ENCODE measurements around the gene TNIP1. TPM values are rescaled to one million over a fixed set of nuclear protein-coding genes. Genes with fewer than 3 reads are reported as not detected.

TNIP1 gene
- total RNA-seq, 4 donors from 2014 or later = 112 to 228 (median 188) TPM

DNA sequence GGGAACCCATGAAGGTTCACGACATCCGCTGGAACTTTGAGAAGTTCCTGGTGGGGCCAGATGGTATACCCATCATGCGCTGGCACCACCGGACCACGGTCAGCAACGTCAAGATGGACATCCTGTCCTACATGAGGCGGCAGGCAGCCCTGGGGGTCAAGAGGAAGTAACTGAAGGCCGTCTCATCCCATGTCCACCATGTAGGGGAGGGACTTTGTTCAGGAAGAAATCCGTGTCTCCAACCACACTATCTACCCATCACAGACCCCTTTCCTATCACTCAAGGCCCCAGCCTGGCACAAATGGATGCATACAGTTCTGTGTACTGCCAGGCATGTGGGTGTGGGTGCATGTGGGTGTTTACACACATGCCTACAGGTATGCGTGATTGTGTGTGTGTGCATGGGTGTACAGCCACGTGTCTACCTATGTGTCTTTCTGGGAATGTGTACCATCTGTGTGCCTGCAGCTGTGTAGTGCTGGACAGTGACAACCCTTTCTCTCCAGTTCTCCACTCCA lies 52.8 kb downstream of the TNIP1 start:
- ATAC-seq = no peak
- intact Hi-C loops (cut with DNase I; ENCODE audit: low total_unique reads) (loop anchor here (10.0 kb wide), 1 partner anchor 373 kb away; no protein-coding TSS in a partner anchor), in situ Hi-C loops (cut with MboI; ENCODE audit: low sequenced_read_pairs in 4 of 4) (no loop called here)
- no peaks in the 10 kb centered on the region for H3K27me3 ChIP-seq
- DNase-seq = peak in 1 of 2 donors; percentile 24
- H3K36me3 ChIP-seq = peaks cover 3 to 62% of the 10 kb centered on the region in 2 donors
- H3K4me1 ChIP-seq = peaks cover 67 to 71% of the 10 kb centered on the region in 2 donors
- TF ChIP-seq, protein P1, sequence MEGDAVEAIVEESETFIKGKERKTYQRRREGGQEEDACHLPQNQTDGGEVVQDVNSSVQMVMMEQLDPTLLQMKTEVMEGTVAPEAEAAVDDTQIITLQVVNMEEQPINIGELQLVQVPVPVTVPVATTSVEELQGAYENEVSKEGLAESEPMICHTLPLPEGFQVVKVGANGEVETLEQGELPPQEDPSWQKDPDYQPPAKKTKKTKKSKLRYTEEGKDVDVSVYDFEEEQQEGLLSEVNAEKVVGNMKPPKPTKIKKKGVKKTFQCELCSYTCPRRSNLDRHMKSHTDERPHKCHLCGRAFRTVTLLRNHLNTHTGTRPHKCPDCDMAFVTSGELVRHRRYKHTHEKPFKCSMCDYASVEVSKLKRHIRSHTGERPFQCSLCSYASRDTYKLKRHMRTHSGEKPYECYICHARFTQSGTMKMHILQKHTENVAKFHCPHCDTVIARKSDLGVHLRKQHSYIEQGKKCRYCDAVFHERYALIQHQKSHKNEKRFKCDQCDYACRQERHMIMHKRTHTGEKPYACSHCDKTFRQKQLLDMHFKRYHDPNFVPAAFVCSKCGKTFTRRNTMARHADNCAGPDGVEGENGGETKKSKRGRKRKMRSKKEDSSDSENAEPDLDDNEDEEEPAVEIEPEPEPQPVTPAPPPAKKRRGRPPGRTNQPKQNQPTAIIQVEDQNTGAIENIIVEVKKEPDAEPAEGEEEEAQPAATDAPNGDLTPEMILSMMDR (IDR thresholded peaks at IDR 0.05 in 4 of 5, conservative IDR thresholded peaks at IDR 0.05 in 1 of 5) = no peak
- no peak for TF ChIP-seq POLR2A (IDR thresholded peaks at IDR 0.05)
- H3K9me3 ChIP-seq = no peaks in the 10 kb centered on the region
- H3K4me3 ChIP-seq = no peak overlapping the region
- peak overlapping the region; percentile 94 to 99 (median 96) for H3K27ac ChIP-seq

GRCh38 chr5:151026679-151027078 lies 54.2 kb downstream of the TNIP1 start:
- in situ Hi-C loops (cut with MboI; ENCODE audit: low sequenced_read_pairs in 4 of 4) (no loop called here), intact Hi-C loops (cut with DNase I; ENCODE audit: low total_unique reads) (loop anchor here (10.0 kb wide), 1 partner anchor 372 kb away; no protein-coding TSS in a partner anchor)
- no peak for TF ChIP-seq POLR2A (IDR thresholded peaks at IDR 0.05)
- TF ChIP-seq, protein P1 (IDR thresholded peaks at IDR 0.05 in 4 of 5, conservative IDR thresholded peaks at IDR 0.05 in 1 of 5) = no peak
- Histone ChIP-seq H3K9me3 (no peaks in the 10 kb centered on the region), H3K27ac (peak overlapping the region; percentile 94 to 99 (median 96)), H3K36me3 (peaks cover 3 to 50% of the 10 kb centered on the region in 2 donors), H3K4me3 (peak overlapping the region in 1 of 4 donors; percentile 95), H3K4me1 (peaks cover 78 to 83% of the 10 kb centered on the region in 2 donors), H3K27me3 (no peaks in the 10 kb centered on the region)
- ATAC-seq = no peak
- DNase-seq = peak in 1 of 2 donors; percentile 60

DNA sequence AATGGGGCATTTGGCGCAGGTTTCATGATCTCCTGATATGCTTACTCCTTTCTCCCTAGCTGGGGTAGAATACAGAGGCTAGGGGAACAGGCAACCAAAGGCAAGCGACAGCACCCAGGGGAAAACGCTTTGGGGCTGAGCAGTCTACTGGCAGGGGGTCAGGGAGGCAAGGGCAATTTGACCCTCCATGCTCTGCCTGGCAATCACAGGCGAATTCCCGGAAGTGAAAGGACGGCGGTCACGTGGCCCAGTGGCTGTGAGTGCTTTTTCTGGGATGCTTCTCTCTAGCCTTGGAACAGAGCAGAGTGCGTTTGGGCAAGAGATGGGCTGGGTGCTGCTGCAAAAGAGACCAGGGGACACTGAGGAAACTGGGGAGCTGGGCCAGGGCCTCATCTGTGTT lies 54.7 kb downstream of the TNIP1 start:
- in situ Hi-C loops (cut with MboI; ENCODE audit: low sequenced_read_pairs in 4 of 4) = no loop called here
- intact Hi-C loops (cut with DNase I; ENCODE audit: low total_unique reads) = loop anchor here (10.0 kb wide), 1 partner anchor 371 kb away; no protein-coding TSS in a partner anchor
- DNase-seq (peak in 1 of 2 donors; percentile 45), ATAC-seq (no peak)
- no peaks in the 10 kb centered on the region for H3K27me3 ChIP-seq
- peaks cover 3 to 44% of the 10 kb centered on the region in 2 donors for H3K36me3 ChIP-seq
- peak overlapping the region; percentile 94 to 99 (median 96) for H3K27ac ChIP-seq
- peaks cover 75 to 84% of the 10 kb centered on the region in 2 donors for H3K4me1 ChIP-seq
- TF ChIP-seq, protein P1 (IDR thresholded peaks at IDR 0.05 in 4 of 5, conservative IDR thresholded peaks at IDR 0.05 in 1 of 5) = no peak
- no peak for TF ChIP-seq POLR2A (IDR thresholded peaks at IDR 0.05)
- no peaks in the 10 kb centered on the region for H3K9me3 ChIP-seq
- H3K4me3 ChIP-seq = peak overlapping the region in 3 of 4 donors; percentile 84 to 95 (median 93)

DNA sequence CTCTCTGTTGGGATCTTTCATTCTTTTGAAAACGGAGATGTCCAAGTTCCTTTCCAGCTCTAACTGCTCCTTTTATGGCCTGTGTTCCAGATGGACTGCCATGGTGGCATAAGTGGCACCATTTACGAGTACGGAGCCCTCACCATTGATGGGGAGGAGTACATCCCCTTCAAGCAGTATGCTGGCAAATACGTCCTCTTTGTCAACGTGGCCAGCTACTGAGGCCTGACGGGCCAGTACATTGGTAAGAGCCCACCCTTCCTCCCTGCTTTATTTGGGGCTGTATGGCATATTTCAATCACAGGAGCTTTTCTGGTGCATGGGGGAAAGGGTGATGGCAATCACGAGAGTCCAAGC lies 55.6 kb downstream of the TNIP1 start:
- peaks cover 66 to 75% of the 10 kb centered on the region in 2 donors for H3K4me1 ChIP-seq
- H3K27me3 ChIP-seq = no peaks in the 10 kb centered on the region
- peak overlapping the region; percentile 35 to 95 (median 88) for H3K4me3 ChIP-seq
- intact Hi-C loops (cut with DNase I; ENCODE audit: low total_unique reads) = loop anchor here (10.0 kb wide), 1 partner anchor 370 kb away; no protein-coding TSS in a partner anchor
- no peak for TF ChIP-seq POLR2A (IDR thresholded peaks at IDR 0.05)
- TF ChIP-seq, protein P1 (IDR thresholded peaks at IDR 0.05 in 4 of 5, conservative IDR thresholded peaks at IDR 0.05 in 1 of 5) = no peak
- H3K27ac ChIP-seq = peak overlapping the region; percentile 94 to 99 (median 96)
- DNase-seq = no peak
- H3K9me3 ChIP-seq = no peaks in the 10 kb centered on the region
- peaks cover 3 to 44% of the 10 kb centered on the region in 2 donors for H3K36me3 ChIP-seq
- no peak for ATAC-seq
- in situ Hi-C loops (cut with MboI; ENCODE audit: low sequenced_read_pairs in 4 of 4) = no loop called here

Measured in gastrocnemius medialis (tissue), 4 donors.